Measurements from ENCODE around the gene PRC1. TPM values are rescaled to one million over a fixed set of nuclear protein-coding genes. Genes with fewer than 3 reads are reported as not detected.

PRC1 gene
- polyA plus RNA-seq, result 1 to 10 TPM; 1.1 to 4.1 (median 1.5) TPM

DNA sequence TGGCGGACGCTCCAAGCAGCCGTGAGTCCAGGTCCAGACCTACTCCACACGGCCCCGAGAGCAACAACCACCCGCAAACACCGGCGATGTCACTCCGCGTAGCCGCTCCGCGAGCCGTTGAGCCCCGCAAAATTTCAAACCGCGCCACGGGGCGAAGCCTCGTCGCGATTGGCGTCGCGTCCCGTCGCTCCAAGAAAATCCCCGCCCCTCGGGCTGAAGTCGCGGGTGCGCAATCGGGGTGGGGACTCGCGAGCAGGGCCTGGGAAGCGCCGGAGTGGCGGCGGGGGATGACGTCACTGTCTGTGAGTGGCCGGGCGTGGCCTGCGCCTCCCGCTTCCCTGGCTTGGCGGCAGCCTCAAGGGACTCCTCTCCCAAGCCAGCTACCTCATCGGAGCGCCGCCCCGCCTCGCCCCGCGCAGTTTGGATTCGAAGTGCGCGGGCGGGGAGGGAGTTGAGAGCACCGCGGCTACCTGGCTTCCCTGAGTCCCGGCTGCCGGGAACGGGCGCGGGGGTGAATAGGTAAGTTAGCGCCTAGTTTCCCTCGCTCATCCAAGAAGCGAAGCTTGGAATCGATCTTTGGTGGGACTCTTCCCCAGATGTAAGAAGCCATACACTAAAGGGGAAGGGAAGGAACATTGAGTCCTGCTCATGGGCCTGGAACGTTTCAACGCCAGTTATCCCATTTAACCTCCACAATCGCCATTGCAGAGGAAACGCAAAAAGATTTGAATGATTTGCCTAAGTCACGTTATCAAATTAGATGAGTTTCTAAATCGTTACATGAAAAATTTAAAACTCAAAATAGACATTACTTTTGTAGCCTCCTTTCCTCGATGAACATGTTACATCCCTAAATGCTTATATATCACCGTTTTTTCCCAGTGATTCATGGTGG is at the start of gene PRC1:
Gene PRC1, minus strand, starts transcription at position 119 of the 895 bp plus-strand sequence. Its CDS starts 118 bp downstream, at position 1.
- Mint-ChIP-seq H3K4me1 (peaks cover 19 to 24% of the 10 kb centered on the region in 2 donors), H3K9me3 (peaks cover 0 to 2% (median 0%) of the 10 kb centered on the region in 6 donors), H3K27me3 (ENCODE audit: low read depth in 3 of 3) (peaks cover 0 to 6% (median 0%) of the 10 kb centered on the region in 3 donors), H3K27ac (peak within 1 kb of the TSS; percentile 94 to 98 (median 97)), H3K4me3 (peak within 1 kb of the TSS; percentile 98 to 99 (median 99)), H3K36me3 (peaks cover 0 to 8% (median 6%) of the 10 kb centered on the region in 3 donors)
- peak; percentile 96 for DNase-seq

- no peak for DNase-seq
- H3K27ac Mint-ChIP-seq, result no peak overlapping the region
- H3K9me3 Mint-ChIP-seq, result peaks cover 0 to 1% (median 0%) of the 10 kb centered on the region in 6 donors
- H3K36me3 Mint-ChIP-seq, result no peaks in the 10 kb centered on the region
- peaks cover 0 to 3% (median 3%) of the 10 kb centered on the region in 3 donors for H3K27me3 Mint-ChIP-seq (ENCODE audit: low read depth in 3 of 3)
- no peak overlapping the region for H3K4me3 Mint-ChIP-seq
- H3K4me1 Mint-ChIP-seq, result peaks cover 10 to 15% of the 10 kb centered on the region in 2 donors
Observed at GRCh38 chr15:91043202-91043874, 49.0 kb upstream of the PRC1 start.

GRCh38 chr15:91040856-91041255 is 46.5 kb upstream of the PRC1 start:
- H3K9me3 Mint-ChIP-seq, result peaks cover 0 to 1% (median 0%) of the 10 kb centered on the region in 6 donors
- no peak overlapping the region for H3K27ac Mint-ChIP-seq
- H3K4me1 Mint-ChIP-seq, result no peaks in the 10 kb centered on the region
- H3K36me3 Mint-ChIP-seq, result no peaks in the 10 kb centered on the region
- no peak for DNase-seq
- H3K4me3 Mint-ChIP-seq, result no peak overlapping the region
- peaks cover 0 to 3% (median 3%) of the 10 kb centered on the region in 3 donors for H3K27me3 Mint-ChIP-seq (ENCODE audit: low read depth in 3 of 3)

DNA sequence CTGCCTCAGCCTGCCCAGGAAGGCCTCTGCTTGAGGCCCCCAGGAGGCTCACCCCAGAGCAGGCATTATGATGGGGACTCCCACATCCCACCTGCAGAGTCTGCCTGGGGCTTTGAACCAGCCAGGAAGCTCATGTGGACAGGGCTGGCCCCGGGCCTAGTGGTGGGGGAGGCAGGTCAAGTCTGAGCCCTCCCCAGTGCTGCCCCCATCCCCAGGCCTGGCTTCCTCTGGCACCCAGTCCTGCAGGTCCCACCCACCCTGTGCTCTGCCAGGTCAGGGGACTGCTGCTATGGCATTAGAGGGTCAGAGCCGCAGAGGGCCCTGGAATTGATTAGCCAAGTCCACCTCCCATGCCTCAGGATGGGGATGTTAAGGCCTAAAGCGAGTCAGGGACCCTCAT is 45.7 kb upstream of the PRC1 start:
- H3K27ac Mint-ChIP-seq, result no peak overlapping the region
- peaks cover 0 to 1% (median 0%) of the 10 kb centered on the region in 6 donors for H3K9me3 Mint-ChIP-seq
- H3K4me1 Mint-ChIP-seq, result no peaks in the 10 kb centered on the region
- H3K36me3 Mint-ChIP-seq, result no peaks in the 10 kb centered on the region
- DNase-seq, result no peak
- no peak overlapping the region for H3K4me3 Mint-ChIP-seq
- H3K27me3 Mint-ChIP-seq (ENCODE audit: low read depth in 3 of 3), result peaks cover 0 to 5% (median 1%) of the 10 kb centered on the region in 3 donors

GRCh38 chr15:91032919-91033803 is 38.8 kb upstream of the PRC1 start:
- H3K27me3 Mint-ChIP-seq (ENCODE audit: low read depth in 3 of 3), result peaks cover 1 to 8% (median 3%) of the 10 kb centered on the region in 3 donors

DNA sequence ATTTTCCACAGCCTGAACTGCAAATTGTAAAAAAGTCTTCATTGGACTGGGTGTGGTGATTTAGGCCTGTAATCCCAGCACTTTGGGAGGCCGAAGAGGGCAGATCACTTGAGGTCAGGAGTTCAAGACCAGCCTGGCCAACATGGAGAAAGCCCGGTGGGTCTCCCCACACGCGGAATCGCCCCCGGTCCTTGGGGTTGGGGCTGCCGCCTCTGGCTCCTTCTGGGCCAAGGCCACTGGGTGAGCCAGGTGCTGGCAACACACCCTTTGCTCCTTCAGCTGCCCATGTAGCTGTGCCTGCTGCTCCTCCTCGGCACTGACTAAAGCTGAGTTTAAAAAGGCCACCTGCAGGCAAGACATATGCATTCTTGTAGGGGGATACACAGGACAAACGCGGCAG is 37.5 kb upstream of the PRC1 start:
- Mint-ChIP-seq H3K4me1 (peaks cover 1 to 7% of the 10 kb centered on the region in 2 donors), H3K9me3 (no peaks in the 10 kb centered on the region), H3K4me3 (no peak overlapping the region), H3K36me3 (no peaks in the 10 kb centered on the region), H3K27ac (no peak overlapping the region), H3K27me3 (ENCODE audit: low read depth in 3 of 3) (peaks cover 1 to 8% (median 3%) of the 10 kb centered on the region in 3 donors)
- no peak for DNase-seq

More at GRCh38 chr15:91032919-91033803, 38.8 kb upstream of the PRC1 start:
- peaks cover 1 to 7% of the 10 kb centered on the region in 2 donors for H3K4me1 Mint-ChIP-seq
- no peaks in the 10 kb centered on the region for H3K9me3 Mint-ChIP-seq
- peak; percentile 28 to 38 (median 30) for DNase-seq
- peak overlapping the region in 1 of 6 donors; percentile 80 for H3K27ac Mint-ChIP-seq
- H3K36me3 Mint-ChIP-seq, result no peaks in the 10 kb centered on the region
- no peak overlapping the region for H3K4me3 Mint-ChIP-seq

- no peaks in the 10 kb centered on the region for H3K9me3 Mint-ChIP-seq
- peaks cover 6 to 9% of the 10 kb centered on the region in 2 donors for H3K4me1 Mint-ChIP-seq
- H3K27ac Mint-ChIP-seq, result no peak overlapping the region
- no peak for DNase-seq
- no peaks in the 10 kb centered on the region for H3K36me3 Mint-ChIP-seq
- peaks cover 0 to 3% (median 0%) of the 10 kb centered on the region in 3 donors for H3K27me3 Mint-ChIP-seq (ENCODE audit: low read depth in 3 of 3)
- H3K4me3 Mint-ChIP-seq, result no peak overlapping the region
Observed at GRCh38 chr15:91027677-91028076, 33.3 kb upstream of the PRC1 start.

DNA sequence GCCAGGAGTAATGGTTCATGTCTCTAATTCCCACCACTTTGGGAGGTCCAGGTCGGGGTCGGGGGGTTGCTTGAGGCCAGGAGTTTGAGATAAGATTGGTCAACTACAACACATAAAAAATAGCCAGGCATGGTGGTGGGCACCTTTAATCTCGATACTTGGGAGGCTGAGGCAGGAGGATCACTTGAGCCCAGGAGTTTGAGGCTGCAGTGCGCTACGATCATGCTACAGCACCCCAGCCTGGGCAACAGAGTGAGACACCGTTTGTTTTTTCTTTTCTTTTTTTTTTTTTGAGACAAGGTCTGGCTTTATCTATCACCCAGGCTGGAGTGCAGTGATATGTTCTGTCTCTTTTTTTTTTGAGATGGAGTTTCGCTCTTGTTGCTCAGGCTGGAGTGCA is 29.4 kb upstream of the PRC1 start:
- no peaks in the 10 kb centered on the region for H3K9me3 Mint-ChIP-seq
- H3K4me3 Mint-ChIP-seq, result peak overlapping the region in 3 of 5 donors; percentile 98 to 99 (median 98)
- H3K27ac Mint-ChIP-seq, result peak overlapping the region in 1 of 6 donors; percentile 45
- no peaks in the 10 kb centered on the region for H3K36me3 Mint-ChIP-seq
- DNase-seq, result no peak
- H3K4me1 Mint-ChIP-seq, result peaks cover 30 to 44% of the 10 kb centered on the region in 2 donors
- peaks cover 0 to 10% (median 0%) of the 10 kb centered on the region in 3 donors for H3K27me3 Mint-ChIP-seq (ENCODE audit: low read depth in 3 of 3)

- Mint-ChIP-seq H3K4me3 (peak overlapping the region; percentile 95 to 99 (median 98)), H3K36me3 (no peaks in the 10 kb centered on the region), H3K4me1 (peaks cover 38 to 54% of the 10 kb centered on the region in 2 donors), H3K27ac (peak overlapping the region; percentile 81 to 98 (median 92)), H3K9me3 (no peaks in the 10 kb centered on the region), H3K27me3 (ENCODE audit: low read depth in 3 of 3) (peaks cover 0 to 10% (median 0%) of the 10 kb centered on the region in 3 donors)
- no peak for DNase-seq
Observed at GRCh38 chr15:91022832-91023129, 28.4 kb upstream of the PRC1 start.

DNA sequence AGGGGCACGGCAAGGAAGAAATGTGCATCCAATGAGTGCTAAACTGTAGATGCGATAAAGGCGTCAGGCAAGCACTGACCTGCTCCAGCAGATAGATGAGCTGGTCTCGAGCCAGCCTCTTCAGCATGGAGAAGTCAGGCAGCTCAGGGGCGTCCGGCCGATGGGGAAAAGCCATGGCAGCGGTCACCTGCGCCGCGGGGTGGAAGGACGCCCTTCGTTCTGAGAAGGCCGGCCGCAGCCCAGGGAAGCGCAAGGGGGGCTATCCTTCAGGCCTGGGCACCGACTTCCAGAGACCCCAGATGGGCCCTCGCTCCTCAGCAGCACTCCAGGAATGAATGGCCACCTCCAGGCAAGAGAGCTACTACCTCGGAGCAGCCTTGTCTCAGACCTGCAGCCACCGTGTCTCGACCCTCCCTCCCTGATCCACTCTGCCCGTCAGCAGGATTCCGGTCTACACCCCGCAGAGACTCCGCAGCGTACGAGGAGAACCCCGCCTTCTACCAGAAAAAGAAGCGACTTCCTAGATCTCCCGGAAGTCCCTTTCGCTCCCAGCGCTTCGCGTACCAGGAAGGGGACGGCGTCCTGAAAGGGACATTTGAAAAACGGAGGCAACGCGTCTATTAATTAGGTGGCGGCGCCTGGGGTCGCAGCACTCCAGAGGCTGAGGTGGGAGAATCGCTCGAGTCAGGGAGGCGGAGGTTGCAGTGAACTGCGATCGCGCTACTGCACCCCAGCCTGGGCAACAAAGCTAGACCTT is 27.9 kb upstream of the PRC1 start, which contains the start of gene VPS33B:
Gene VPS33B, minus strand, starts transcription at position 520 of the 757 bp plus-strand sequence. Its CDS starts 345 bp downstream, at position 175.
- DNase-seq, result peak; percentile 76 to 78 (median 76)
- Mint-ChIP-seq H3K27ac (peak within 1 kb of the TSS; percentile 81 to 98 (median 92)), H3K36me3 (no peaks in the 10 kb centered on the region), H3K4me3 (peak within 1 kb of the TSS; percentile 95 to 99 (median 98)), H3K4me1 (peaks cover 41 to 57% of the 10 kb centered on the region in 2 donors), H3K9me3 (no peaks in the 10 kb centered on the region), H3K27me3 (ENCODE audit: low read depth in 3 of 3) (peaks cover 0 to 10% (median 0%) of the 10 kb centered on the region in 3 donors)

- Mint-ChIP-seq H3K4me3 (peak overlapping the region; percentile 95 to 99 (median 98)), H3K27ac (peak overlapping the region; percentile 81 to 98 (median 92)), H3K36me3 (peaks cover 0 to 3% (median 0%) of the 10 kb centered on the region in 3 donors), H3K4me1 (peaks cover 41 to 57% of the 10 kb centered on the region in 2 donors), H3K27me3 (ENCODE audit: low read depth in 3 of 3) (peaks cover 0 to 10% (median 0%) of the 10 kb centered on the region in 3 donors), H3K9me3 (no peaks in the 10 kb centered on the region)
- DNase-seq, result no peak
Observed at GRCh38 chr15:91021516-91022074, 27.3 kb upstream of the PRC1 start.

DNA sequence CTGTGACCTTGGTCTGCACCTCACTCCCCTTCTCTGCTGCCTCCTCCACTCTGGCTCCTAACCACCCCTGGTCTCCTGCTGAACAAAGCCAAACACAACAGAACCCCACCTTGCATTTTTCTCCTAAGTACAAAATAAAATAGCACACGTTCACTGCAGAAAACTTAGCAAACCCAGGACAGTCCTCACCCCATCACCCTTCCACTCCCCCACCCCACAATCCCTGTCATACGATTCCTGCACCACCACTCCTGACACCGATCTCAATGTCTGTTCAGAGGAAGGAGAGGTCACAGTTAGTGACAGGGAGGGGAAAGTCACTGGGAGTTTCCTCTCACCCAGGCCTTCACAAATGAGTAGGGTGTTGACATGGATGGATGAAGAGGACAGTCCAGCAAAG is 23.8 kb upstream of the PRC1 start:
- peaks cover 3 to 18% (median 3%) of the 10 kb centered on the region in 3 donors for H3K36me3 Mint-ChIP-seq
- peaks cover 40 to 54% of the 10 kb centered on the region in 2 donors for H3K4me1 Mint-ChIP-seq

More for the DNA sequence above, 23.8 kb upstream of the PRC1 start:
- H3K9me3 Mint-ChIP-seq, result no peaks in the 10 kb centered on the region
- no peak for DNase-seq
- peaks cover 0 to 9% (median 0%) of the 10 kb centered on the region in 3 donors for H3K27me3 Mint-ChIP-seq (ENCODE audit: low read depth in 3 of 3)
- peak overlapping the region in 4 of 6 donors; percentile 37 to 82 (median 77) for H3K27ac Mint-ChIP-seq
- H3K4me3 Mint-ChIP-seq, result no peak overlapping the region
